HepG2 (cell line): ENCODE data around the gene XRN1. TPM values are rescaled to one million over a fixed set of nuclear protein-coding genes. Genes with fewer than 3 reads are reported as not detected.

ENCODE experiments used
- ATAC-seq: fragments of 200-7000 bp; cut with Tn5 transposase; 3 replicates; pipeline ENCODE4 v1.9.1; 2020; ENCODE audit warnings: mild to moderate bottlenecking, moderate library complexity
- BruUV-seq: library from RNA; stranded (reverse); fragments of 400-500 nt; replicated peaks from 2 replicates; lab custom pipeline; 2021; lab: Mats Ljungman, UMichigan
- CTCF ChIA-PET: fragments of 300-600 bp; formaldehyde crosslinking; extraction: SDS; loops from one replicate; lab custom pipeline; 2021; ENCODE audit warnings: low total read pairs, inconsistent platforms, low intra/inter-chr PET ratio; lab: Yijun Ruan, JAX
- POLR2A ChIA-PET: fragments of 350-600 bp; sonication (Branson Sonifier 250); formaldehyde crosslinking; loops from one replicate; lab custom pipeline; 2020; ENCODE audit warnings: antibody characterized with exemption, inconsistent platforms; lab: Yijun Ruan, JAX
- DNase-seq: peaks from one replicate; pipeline ENCODE4 v3.0.0-alpha.2; 2015; ENCODE audit warnings: low spot score
- FAIRE-seq: peaks from 3 replicates; lab custom pipeline; 2011; peaks lifted over from hg19 to GRCh38; lab: Jason Lieb, UNC
- H2AFZ ChIP-seq: one replicate; pipeline ENCODE4 v1.6.1; 2011; ENCODE audit warnings: low read length, inconsistent platforms
- H3K27ac ChIP-seq: fragments of 300-600 bp; 3 replicates; pipeline ENCODE4 v1.8.0; 2011; ENCODE audit warnings: mixed run types, mild to moderate bottlenecking, mixed read lengths, low read length, inconsistent platforms; ENCODE audit not compliant: insufficient read depth; ENCODE audit errors: extremely low read length
- H3K27me3 ChIP-seq, 2 experiments: fragments of 200-600 bp in 1 of 2; 2 replicates in 1 of 2; 3 replicates in 1 of 2; pipeline versions ENCODE4 v1.6.0 to v1.8.0; 2011; ENCODE audit warnings: low read length in 2 of 2, mild to moderate bottlenecking in 2 of 2, moderate library complexity in 2 of 2, inconsistent platforms in 1 of 2; ENCODE audit not compliant: insufficient read depth in 2 of 2, control insufficient read depth in 1 of 2
- H3K36me3 ChIP-seq, 2 experiments: fragments of 200-600 bp in 1 of 2; replicated peaks in 1 of 2; 2 replicates in 1 of 2; 3 replicates in 1 of 2; pipeline versions ENCODE4 v1.5.1 to v1.8.0; 2011; ENCODE audit warnings: low read length in 2 of 2, inconsistent platforms in 1 of 2; ENCODE audit not compliant: insufficient read depth in 2 of 2, control insufficient read depth in 1 of 2
- H3K4me1 ChIP-seq: 2 replicates; pipeline ENCODE4 v1.5.1; 2012; ENCODE audit warnings: low read length, inconsistent platforms; ENCODE audit not compliant: insufficient read depth
- H3K4me2 ChIP-seq: 2 replicates; pipeline ENCODE4 v1.6.0; 2011; ENCODE audit warnings: low read depth, low read length, inconsistent platforms
- H3K4me3 ChIP-seq, 3 experiments: fragments of 200-600 bp in 1 of 3; sonication (generic), shearing (Covaris generic) in 1 of 3; replicated peaks in 1 of 3; 2 replicates each; pipeline ENCODE4 v1.5.1; 2011 to 2016; ENCODE audit warnings: low read length in 3 of 3, inconsistent platforms in 2 of 3, low read depth in 2 of 3, mild to moderate bottlenecking in 2 of 3, control low read depth in 1 of 3, mixed read lengths in 1 of 3; ENCODE audit not compliant: insufficient read depth in 1 of 3
- H3K79me2 ChIP-seq: one replicate; pipeline ENCODE4 v1.6.1; 2011; ENCODE audit warnings: low read length, inconsistent platforms; ENCODE audit not compliant: insufficient read depth
- H3K9ac ChIP-seq: 2 replicates; pipeline ENCODE4 v1.6.0; 2011; ENCODE audit warnings: mild to moderate bottlenecking, low read depth, low read length, inconsistent platforms; ENCODE audit not compliant: insufficient read depth
- H3K9me3 ChIP-seq: 2 replicates; pipeline ENCODE4 v1.5.1; 2012; ENCODE audit warnings: mild to moderate bottlenecking, low read length
- H4K20me1 ChIP-seq: 2 replicates; pipeline ENCODE4 v1.6.0; 2011; ENCODE audit warnings: inconsistent platforms, mild to moderate bottlenecking, low read length, moderate library complexity; ENCODE audit not compliant: insufficient read depth
- GABPA ChIP-seq, 2 experiments: IDR thresholded peaks; 2 replicates each; pipeline ENCODE4 v1.6.1; 2011 to 2016; ENCODE audit warnings: low read depth in 2 of 2, low read length in 1 of 2, missing biosample characterization in 1 of 2, missing genetic modification characterization in 1 of 2
- KDM1A ChIP-seq: IDR thresholded peaks from 2 replicates; pipeline ENCODE4 v1.6.1; 2016; ENCODE audit warnings: missing compliant biosample characterization
- MATR3 ChIP-seq: sonication (generic); formaldehyde crosslinking; IDR thresholded peaks from 2 replicates; pipeline ENCODE4 v1.4.0; 2020; ENCODE audit warnings: missing genetic modification reagents
- NKX3-1 ChIP-seq: sonication (generic); formaldehyde crosslinking; IDR thresholded peaks from 2 replicates; pipeline ENCODE4 v1.5.0; 2020; ENCODE audit warnings: missing genetic modification reagents
- SAFB2 ChIP-seq: sonication (generic); formaldehyde crosslinking; IDR thresholded peaks from 2 replicates; pipeline ENCODE4 v1.5.1; 2020; ENCODE audit warnings: missing genetic modification reagents, low read depth, mild to moderate bottlenecking, borderline replicate concordance
- SMYD3 ChIP-seq: sonication (generic); formaldehyde crosslinking; IDR thresholded peaks from 2 replicates; pipeline ENCODE4 v1.8.1; 2023; ENCODE audit warnings: mild to moderate bottlenecking, missing genetic modification reagents
- XBP1 ChIP-seq: sonication (generic); formaldehyde crosslinking; IDR thresholded peaks from 2 replicates; pipeline ENCODE4 v1.5.0; 2020; ENCODE audit warnings: missing genetic modification reagents
- ZNF260 ChIP-seq: sonication (generic); formaldehyde crosslinking; IDR thresholded peaks from 2 replicates; pipeline ENCODE4 v1.4.0; 2020; ENCODE audit warnings: missing genetic modification reagents, low read depth, mild to moderate bottlenecking, borderline replicate concordance
- ZNF629 ChIP-seq: sonication (generic); formaldehyde crosslinking; conservative IDR thresholded peaks from 2 replicates; pipeline ENCODE4 v1.5.0; 2020; ENCODE audit warnings: missing genetic modification reagents
- WGBS: methylation state at CpG from one replicate; pipeline ENCODE4 v1.1.6; 2017; ENCODE audit warnings: low lambda C conversion rate; 5-methylcytosine and 5-hydroxymethylcytosine counted together
- in situ Hi-C: cut with HindIII; loops from 2 replicates; pipeline ENCODE4 v1.10.0; 2017; ENCODE audit warnings: low pct_unique_long_range_greater_than_20kb; ENCODE audit not compliant: extremely low pct_ligation_motif_present
- intact Hi-C: fragments of 100-400 bp; cut with micrococcal nuclease; formaldehyde crosslinking; loops from one replicate; pipeline ENCODE4 v1.10.0; 2022; ENCODE audit not compliant: unreplicated experiment
- polyA plus RNA-seq, 8 experiments: library from polyadenylated mRNA; depleted of rRNA in 3 of 8; stranded (reverse) in 7 of 8; unstranded in 1 of 8; fragments of >200 nt; fragmentation: Illumina TruSeq in 4 of 8; extraction: Trizol in 4 of 8; gene quantifications; 2 replicates each; pipeline versions ENCODE4 v1.2.1 to v1.2.3, GENCODE V29; 2011 to 2016; ENCODE audit warnings: low read depth in 4 of 8, missing spikeins in 1 of 8, mixed read lengths in 1 of 8; ENCODE audit not compliant: insufficient read depth in 1 of 8
- total RNA-seq, 5 experiments: library from RNA; depleted of rRNA; stranded (reverse); fragments of >200 nt; fragmentation: Illumina TruSeq; extraction: Trizol; gene quantifications; 2 replicates each; pipeline ENCODE4 v1.2.3, GENCODE V29; 2016; ENCODE audit warnings: low read depth in 1 of 5
- TF ChIP-seq, protein P1 (sequence below), 2 experiments: sonication (generic) in 1 of 2; formaldehyde crosslinking in 1 of 2; IDR thresholded peaks; 2 replicates each; pipeline versions ENCODE4 v1.4.0 to v1.6.1; 2018 to 2020; ENCODE audit warnings: missing genetic modification reagents in 2 of 2, borderline replicate concordance in 1 of 2, low read depth in 1 of 2, mild to moderate bottlenecking in 1 of 2, missing biosample characterization in 1 of 2
- TF ChIP-seq, protein P2 (sequence below): sonication (generic); formaldehyde crosslinking; IDR thresholded peaks from 2 replicates; pipeline ENCODE4 v1.4.0; 2020; ENCODE audit warnings: mild to moderate bottlenecking, missing genetic modification reagents, borderline replicate concordance
- TF ChIP-seq, protein P3 (sequence below): sonication (generic); formaldehyde crosslinking; IDR thresholded peaks from 2 replicates; pipeline ENCODE4 v1.8.1; 2022; ENCODE audit warnings: low read depth, mild to moderate bottlenecking, missing genetic modification reagents
- TF ChIP-seq, protein P4 (sequence below): sonication (generic); formaldehyde crosslinking; IDR thresholded peaks from 2 replicates; pipeline ENCODE4 v1.9.0; 2021; ENCODE audit warnings: missing genetic modification reagents, borderline replicate concordance
- TF ChIP-seq, protein P5 (sequence below): IDR thresholded peaks from 2 replicates; pipeline ENCODE4 v1.6.1; 2016; ENCODE audit warnings: low read depth, borderline replicate concordance

The XRN1 gene
- total and polyA plus RNA-seq, 2 of the 13 experiments (the other 11 are each of a cell fraction or from before 2014, with no cell fraction given) = 13.2 to 13.3 TPM

DNA sequence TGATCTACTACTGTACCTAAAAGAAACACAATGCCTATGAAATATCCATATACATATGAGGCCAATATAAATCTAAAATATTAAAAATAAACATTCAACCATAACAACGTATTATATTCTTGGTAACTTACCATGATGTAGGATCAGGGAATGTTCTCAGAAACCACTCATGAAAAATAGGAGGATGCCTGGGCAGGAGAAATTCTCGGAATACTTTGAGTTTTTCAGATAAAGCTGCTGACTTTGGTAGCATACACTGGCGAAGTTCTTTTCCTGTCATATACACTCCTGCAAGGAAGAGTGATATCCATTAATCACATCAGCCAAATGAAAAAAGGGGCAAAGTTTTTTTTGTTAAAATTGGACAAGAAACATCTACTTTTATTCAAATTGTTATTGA is 11.3 kb upstream of the XRN1 start:
- Histone ChIP-seq H3K27me3 (no peaks in the 10 kb centered on the region), H3K9ac (no peak overlapping the region), H3K27ac (no peak overlapping the region), H3K4me1 (no peaks in the 10 kb centered on the region), H2AFZ (no peak overlapping the region), H3K9me3 (no peaks in the 10 kb centered on the region), H3K79me2 (no peaks in the 10 kb centered on the region), H4K20me1 (no peaks in the 10 kb centered on the region), H3K4me2 (no peak overlapping the region), H3K4me3 (no peak overlapping the region), H3K36me3 (no peaks in the 10 kb centered on the region)
- intact Hi-C loops (no loop called here), in situ Hi-C loops (no loop called here)
- POLR2A ChIA-PET = no interaction called here
- FAIRE-seq (no peak), DNase-seq (no peak), ATAC-seq (no peak)
- BruUV-seq = no TSS peak
- WGBS = 97% methylated on average over 3 of the region's 3 CpGs
- CTCF ChIA-PET = no interaction called here
- no peak for TF ChIP-seq KDM1A (CRISPR knock-in tag)
- TF ChIP-seq SMYD3 (CRISPR knock-in tag) = no peak
- TF ChIP-seq, protein P1, sequence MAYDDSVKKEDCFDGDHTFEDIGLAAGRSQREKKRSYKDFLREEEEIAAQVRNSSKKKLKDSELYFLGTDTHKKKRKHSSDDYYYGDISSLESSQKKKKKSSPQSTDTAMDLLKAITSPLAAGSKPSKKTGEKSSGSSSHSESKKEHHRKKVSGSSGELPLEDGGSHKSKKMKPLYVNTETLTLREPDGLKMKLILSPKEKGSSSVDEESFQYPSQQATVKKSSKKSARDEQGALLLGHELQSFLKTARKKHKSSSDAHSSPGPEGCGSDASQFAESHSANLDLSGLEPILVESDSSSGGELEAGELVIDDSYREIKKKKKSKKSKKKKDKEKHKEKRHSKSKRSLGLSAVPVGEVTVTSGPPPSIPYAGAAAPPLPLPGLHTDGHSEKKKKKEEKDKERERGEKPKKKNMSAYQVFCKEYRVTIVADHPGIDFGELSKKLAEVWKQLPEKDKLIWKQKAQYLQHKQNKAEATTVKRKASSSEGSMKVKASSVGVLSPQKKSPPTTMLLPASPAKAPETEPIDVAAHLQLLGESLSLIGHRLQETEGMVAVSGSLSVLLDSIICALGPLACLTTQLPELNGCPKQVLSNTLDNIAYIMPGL (CRISPR knock-in tag; IDR thresholded peaks at IDR 0.05; ENCODE audit: borderline replicate concordance in 1 of 2, low read depth in 1 of 2) = no peak
- no peak for TF ChIP-seq GABPA (IDR thresholded peaks at IDR 0.05; ENCODE audit: low read depth, low read length)
- no peak for TF ChIP-seq GABPA (CRISPR knock-in tag; IDR thresholded peaks at IDR 0.05; ENCODE audit: low read depth)
- TF ChIP-seq, protein P2, sequence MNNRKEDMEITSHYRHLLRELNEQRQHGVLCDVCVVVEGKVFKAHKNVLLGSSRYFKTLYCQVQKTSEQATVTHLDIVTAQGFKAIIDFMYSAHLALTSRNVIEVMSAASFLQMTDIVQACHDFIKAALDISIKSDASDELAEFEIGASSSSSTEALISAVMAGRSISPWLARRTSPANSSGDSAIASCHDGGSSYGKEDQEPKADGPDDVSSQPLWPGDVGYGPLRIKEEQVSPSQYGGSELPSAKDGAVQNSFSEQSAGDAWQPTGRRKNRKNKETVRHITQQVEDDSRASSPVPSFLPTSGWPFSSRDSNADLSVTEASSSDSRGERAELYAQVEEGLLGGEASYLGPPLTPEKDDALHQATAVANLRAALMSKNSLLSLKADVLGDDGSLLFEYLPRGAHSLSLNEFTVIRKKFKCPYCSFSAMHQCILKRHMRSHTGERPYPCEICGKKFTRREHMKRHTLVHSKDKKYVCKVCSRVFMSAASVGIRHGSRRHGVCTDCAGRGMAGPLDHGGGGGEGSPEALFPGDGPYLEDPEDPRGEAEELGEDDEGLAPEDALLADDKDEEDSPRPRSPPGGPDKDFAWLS (CRISPR knock-in tag) = no peak
- TF ChIP-seq ZNF629 (CRISPR knock-in tag) = no peak
- no peak for TF ChIP-seq ZNF260 (CRISPR knock-in tag)
- no peak for TF ChIP-seq NKX3-1
- TF ChIP-seq, protein P3, sequence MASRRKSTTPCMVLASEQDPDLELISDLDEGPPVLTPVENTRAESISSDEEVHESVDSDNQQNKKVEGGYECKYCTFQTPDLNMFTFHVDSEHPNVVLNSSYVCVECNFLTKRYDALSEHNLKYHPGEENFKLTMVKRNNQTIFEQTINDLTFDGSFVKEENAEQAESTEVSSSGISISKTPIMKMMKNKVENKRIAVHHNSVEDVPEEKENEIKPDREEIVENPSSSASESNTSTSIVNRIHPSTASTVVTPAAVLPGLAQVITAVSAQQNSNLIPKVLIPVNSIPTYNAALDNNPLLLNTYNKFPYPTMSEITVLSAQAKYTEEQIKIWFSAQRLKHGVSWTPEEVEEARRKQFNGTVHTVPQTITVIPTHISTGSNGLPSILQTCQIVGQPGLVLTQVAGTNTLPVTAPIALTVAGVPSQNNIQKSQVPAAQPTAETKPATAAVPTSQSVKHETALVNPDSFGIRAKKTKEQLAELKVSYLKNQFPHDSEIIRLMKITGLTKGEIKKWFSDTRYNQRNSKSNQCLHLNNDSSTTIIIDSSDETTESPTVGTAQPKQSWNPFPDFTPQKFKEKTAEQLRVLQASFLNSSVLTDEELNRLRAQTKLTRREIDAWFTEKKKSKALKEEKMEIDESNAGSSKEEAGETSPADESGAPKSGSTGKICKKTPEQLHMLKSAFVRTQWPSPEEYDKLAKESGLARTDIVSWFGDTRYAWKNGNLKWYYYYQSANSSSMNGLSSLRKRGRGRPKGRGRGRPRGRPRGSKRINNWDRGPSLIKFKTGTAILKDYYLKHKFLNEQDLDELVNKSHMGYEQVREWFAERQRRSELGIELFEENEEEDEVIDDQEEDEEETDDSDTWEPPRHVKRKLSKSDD = no peak
- TF ChIP-seq MATR3 = no peak
- TF ChIP-seq, protein P4, sequence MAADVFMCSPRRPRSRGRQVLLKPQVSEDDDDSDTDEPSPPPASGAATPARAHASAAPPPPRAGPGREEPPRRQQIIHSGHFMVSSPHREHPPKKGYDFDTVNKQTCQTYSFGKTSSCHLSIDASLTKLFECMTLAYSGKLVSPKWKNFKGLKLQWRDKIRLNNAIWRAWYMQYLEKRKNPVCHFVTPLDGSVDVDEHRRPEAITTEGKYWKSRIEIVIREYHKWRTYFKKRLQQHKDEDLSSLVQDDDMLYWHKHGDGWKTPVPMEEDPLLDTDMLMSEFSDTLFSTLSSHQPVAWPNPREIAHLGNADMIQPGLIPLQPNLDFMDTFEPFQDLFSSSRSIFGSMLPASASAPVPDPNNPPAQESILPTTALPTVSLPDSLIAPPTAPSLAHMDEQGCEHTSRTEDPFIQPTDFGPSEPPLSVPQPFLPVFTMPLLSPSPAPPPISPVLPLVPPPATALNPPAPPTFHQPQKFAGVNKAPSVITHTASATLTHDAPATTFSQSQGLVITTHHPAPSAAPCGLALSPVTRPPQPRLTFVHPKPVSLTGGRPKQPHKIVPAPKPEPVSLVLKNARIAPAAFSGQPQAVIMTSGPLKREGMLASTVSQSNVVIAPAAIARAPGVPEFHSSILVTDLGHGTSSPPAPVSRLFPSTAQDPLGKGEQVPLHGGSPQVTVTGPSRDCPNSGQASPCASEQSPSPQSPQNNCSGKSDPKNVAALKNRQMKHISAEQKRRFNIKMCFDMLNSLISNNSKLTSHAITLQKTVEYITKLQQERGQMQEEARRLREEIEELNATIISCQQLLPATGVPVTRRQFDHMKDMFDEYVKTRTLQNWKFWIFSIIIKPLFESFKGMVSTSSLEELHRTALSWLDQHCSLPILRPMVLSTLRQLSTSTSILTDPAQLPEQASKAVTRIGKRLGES = no peak
- no peak for TF ChIP-seq XBP1 (CRISPR knock-in tag)
- no peak for TF ChIP-seq SAFB2 (CRISPR knock-in tag)
- TF ChIP-seq, protein P5, sequence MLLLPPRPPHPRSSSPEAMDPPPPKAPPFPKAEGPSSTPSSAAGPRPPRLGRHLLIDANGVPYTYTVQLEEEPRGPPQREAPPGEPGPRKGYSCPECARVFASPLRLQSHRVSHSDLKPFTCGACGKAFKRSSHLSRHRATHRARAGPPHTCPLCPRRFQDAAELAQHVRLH = no peak
